Inflammatory macrophage (primary cell): ENCODE measurements around the gene C11orf97.
"Not testable (repeated sequence)": the region's sequence is repeated elsewhere in the genome, so short reads cannot be mapped to it uniquely, and the experiment has no call there.

Experiments
- DNase-seq, 2 donors: peaks; one replicate each; pipeline ENCODE4 v3.0.0-alpha.2; 2020 to 2022
- total RNA-seq, 18 experiments: gene quantifications; one replicate each; lab custom pipeline; 2026; ENCODE audit warnings: mixed read lengths in 6 of 18, inconsistent platforms in 2 of 18; lab: John Stamatoyannopoulos, UW

C11orf97 gene, protein sequence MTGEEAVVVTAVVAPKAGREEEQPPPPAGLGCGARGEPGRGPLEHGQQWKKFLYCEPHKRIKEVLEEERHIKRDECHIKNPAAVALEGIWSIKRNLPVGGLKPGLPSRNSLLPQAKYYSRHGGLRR
- total RNA-seq = 0 to 0.06 (median 0) reads per million in 18 experiments

DNA sequence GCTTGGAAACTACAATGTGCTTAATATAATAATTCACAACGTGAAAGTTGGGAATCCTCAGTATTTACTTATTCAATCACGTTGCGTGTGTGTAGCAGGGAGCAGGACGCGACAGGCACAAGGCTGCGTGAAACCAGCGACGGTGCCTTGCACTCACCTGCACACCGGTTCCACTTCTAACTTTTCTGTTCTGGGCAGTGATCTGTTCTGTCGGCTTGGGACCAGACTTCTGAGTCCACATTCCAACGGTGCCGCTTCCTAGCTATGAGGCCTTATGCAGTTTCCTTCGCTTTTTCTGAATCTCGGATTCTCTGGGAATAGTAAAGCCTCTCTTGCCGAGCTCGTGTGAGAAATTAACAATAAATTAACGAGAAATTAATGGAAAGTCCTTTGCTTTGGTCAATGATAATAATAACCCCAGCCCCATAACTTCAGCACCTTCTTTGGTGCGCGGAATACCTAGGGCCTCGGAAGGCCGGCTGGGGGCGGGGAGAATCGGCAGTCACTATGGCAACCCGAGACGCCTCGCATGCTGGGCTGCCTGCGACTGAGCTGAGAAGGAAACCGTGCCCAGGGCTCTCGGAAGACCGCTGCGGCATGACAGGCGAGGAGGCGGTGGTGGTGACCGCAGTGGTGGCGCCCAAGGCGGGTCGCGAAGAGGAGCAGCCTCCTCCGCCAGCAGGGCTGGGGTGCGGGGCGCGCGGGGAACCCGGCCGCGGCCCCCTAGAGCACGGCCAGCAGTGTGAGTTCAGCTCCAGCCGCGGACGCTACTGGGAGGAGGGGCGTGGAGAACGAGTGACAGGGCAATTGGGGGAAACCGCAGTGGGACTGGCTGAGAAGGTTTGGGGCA lies at the start of gene C11orf97:
Gene C11orf97, plus strand, starts transcription at position 530 of the 850 bp plus-strand sequence. Its CDS starts 68 bp downstream, at position 598.
- DNase-seq = peak; percentile 26 to 57

DNA sequence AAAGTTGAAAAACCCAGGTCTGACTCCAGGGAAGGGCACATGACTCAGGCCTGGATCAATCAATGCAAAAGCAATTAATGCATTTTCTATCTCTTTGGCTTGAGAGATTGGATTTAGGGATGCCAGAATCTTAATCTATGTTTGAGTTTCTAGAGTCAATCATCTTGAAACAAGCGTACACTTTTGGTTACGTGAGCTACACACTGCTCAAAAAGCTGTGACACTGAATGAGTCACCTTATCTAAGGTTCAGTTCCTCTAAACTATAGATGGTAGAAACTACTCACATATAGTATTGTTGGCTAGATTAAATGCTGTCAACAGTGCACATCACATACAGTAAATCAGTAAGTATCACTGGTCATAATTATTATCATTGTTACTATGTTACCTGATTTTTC lies 42.8 kb upstream of the C11orf97 start:
- DNase-seq = peak in 1 of 2 donors; percentile 5

DNA sequence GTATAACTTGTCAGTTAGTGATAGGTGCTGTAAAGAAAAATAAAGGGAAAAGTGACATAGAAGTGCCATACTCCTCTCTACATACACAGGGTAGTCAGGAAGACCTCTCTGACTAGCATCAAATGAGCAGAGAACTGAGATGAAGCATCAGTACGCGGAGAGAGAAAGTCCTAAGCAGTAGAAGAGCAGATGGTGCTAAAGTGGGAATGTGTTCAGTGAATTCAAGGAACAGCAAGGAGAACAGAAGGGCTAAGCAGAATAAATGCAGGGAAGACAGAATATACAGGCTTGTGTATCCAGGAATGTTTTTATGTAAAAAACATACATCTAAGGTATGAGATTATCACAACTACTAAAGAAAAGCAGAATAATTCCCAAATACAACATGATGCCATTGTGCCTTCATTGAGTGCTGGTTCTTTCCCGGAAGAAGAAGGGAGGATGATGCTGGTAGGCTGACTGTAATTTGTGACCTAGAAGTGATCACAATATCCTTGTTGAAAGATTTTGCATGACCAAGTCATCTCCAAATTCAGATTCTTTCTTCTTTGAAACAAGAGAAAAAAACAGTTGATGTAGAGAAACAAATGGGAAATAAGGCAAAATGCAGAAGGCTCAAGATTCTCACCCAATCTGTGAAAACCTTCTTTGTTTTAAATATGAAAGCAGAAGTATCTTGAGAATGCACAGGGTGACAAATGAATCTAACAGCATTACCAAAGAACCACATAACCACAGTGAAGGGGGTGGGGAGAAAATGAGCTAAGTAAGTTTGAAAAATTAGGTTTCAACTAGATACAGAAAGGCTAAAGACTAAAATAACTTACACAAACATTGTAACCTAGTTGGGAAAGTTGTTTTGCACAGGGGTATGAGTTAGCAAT lies 39.1 kb upstream of the C11orf97 start:
- DNase-seq = peak; percentile 75 to 85

DNA sequence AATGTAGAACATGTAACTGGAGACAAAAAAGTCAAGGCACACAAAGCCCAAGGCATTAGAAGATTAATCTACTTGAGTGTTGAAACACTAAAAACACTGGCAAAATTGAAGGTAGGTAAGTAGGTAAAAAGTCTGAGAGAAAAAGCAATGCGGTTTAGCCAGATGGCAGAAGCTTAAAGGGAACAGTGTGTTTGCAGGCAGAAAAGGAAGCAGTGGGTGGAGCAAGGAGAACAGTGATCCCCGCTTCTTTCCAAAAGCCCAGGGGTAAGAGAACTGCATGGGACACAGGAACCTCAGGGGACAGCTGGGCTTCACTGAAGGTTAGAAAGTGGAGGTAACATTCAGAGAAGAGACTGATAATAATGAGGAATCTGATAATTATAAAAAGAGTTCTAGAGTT lies 34.6 kb upstream of the C11orf97 start:
- peak in 1 of 2 donors; percentile 26 for DNase-seq

DNA sequence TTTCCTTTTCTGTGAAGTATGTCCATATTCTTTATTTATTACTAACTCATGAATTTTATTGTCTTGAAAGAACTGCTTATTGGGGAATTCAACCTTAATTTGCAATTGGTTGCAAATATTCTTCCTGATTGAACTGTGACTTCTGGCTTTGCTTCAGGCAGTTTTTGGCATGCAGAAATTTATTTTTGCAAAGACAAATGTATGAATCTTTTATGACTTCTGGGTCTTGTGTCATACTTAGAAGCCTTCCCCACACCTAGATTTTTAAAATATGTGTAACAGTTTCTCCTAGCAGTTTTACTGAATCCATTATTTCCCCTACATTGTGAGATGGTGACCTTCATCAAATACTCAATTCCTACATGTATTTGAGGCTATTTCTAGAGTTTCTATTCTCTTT lies 30.9 kb upstream of the C11orf97 start:
- DNase-seq = no peak

DNA sequence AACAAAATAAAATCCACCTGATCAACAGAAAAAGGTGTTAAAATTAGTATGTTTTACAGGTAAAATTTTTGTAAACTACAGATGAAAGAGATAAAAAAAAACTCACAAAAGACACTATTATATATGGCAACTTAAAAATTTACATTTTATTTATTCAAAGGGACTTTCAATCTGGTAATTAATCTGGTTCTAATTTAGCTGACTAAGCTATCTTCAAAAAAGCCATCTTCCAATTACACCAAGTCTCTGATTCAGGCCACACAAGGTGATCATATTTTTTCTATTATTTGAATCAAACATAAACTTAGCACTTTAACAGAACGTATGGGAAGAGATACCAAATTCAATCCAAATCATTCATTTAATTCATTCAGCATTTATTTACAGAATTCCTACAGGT lies 26.2 kb upstream of the C11orf97 start:
- no peak for DNase-seq

DNA sequence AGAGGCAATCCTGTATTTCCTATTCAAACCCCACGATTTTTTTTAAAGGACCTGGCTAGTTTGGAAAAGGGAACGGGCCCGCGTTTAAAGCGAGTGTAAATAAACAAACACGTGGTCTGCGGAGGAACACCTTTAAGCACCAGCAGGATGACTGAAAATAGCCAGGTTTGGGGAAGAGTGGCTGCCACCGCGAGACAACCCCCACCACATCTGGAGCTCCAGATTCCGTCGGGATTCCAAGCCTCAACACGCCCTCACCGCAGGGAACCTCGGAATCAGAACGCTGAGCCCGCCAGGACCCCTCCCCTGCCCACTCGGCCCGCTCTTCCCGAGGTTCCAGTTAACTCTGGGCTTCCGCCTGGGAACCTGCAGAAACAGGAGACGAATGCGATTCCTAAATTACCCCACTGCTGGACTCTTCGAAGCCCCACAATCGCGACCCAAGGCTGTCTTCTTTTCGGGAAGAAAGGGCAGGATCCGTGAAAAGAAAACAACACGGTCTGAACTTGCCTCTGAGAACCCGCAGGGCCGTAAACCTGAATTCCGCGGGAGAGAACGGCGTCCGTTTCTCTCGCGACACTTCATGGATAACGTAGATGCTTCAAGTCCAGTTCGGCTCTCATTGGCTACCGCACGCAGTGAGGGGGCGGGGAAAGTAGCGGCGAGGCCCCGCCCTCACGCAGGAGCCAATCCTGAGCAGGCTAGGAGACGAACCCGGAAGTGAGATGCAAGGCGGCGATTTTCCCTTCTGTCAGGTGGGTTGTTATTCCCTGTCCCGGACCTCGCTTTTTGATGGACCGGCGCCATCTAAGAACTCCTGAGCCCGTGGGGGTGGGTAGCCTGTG lies 18.8 kb upstream of the C11orf97 start, which contains the start of the genes ANKRD49 and MRE11:
Gene ANKRD49, plus strand, starts transcription at position 704 of the 845 bp plus-strand sequence. CDS start 2,710 bp downstream, outside the sequence.
Gene MRE11, minus strand, starts transcription at position 564 of the 845 bp plus-strand sequence. CDS start 1,043 bp downstream, outside the sequence.
- peak; percentile 99 for DNase-seq

DNA sequence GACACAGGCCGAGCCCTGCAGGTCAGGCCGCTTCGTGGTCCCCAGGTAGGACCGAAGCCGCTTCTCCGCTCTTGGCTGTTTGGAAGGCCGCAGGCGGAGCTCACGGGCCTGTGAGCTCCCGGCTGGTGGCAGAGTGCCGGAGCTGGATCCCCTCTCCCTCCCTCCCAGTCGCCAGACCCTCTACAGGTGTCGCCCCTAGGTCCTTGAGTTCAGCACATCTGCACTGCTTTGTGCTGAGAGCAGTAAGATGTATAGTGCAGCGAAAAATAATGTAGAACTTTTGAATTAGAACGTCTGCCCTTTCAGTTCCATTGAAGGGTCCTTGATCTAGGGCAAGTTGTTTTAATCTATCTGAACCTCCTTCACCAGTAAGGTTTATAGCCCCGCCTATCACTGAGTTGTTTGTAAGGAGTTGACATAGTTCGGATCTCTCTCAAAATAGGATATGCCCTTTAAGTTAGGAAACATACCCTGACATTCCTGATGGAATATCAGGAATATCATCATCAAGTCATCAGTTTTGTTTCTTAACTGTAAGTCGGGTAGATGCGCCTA lies 18.1 kb upstream of the C11orf97 start:
- DNase-seq = no peak

DNA sequence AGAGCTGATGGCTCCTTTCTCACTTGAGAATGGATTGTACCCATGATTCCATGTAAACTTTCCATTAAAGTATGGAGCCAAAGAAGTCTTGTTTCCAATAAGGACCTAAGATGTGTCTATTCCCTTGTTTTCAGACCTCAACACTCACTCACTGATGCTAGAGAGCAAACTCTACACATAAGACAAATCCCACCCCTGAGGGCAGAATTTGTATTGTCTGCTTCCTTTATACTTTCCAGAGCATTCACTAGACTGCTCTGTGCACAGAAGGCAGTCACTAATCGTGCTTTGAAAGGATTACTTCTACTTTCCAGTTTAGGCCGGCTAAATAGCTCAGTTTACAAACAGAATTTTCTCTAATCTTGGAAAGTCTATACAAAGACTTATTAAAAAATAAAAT lies 12.1 kb upstream of the C11orf97 start:
- DNase-seq = no peak

DNA sequence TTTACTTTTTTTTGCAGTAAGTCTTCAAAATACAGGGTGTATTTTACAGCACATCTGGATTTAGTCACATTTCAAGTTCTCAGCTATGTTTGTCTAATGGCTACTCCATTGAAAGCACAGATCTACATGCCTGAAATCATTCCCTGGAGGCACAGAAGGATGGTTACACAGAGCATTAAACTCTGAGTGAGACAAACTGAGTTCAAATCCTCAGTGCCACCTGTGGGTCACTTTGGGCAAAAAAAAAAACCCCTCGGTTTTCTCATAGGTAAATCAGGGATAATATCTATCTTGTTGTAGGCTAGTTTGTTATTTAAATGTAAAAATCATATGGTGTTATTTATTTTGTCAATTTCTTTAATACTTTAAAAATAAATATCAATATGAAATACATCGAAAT lies 10.7 kb upstream of the C11orf97 start:
- DNase-seq = no peak

DNA sequence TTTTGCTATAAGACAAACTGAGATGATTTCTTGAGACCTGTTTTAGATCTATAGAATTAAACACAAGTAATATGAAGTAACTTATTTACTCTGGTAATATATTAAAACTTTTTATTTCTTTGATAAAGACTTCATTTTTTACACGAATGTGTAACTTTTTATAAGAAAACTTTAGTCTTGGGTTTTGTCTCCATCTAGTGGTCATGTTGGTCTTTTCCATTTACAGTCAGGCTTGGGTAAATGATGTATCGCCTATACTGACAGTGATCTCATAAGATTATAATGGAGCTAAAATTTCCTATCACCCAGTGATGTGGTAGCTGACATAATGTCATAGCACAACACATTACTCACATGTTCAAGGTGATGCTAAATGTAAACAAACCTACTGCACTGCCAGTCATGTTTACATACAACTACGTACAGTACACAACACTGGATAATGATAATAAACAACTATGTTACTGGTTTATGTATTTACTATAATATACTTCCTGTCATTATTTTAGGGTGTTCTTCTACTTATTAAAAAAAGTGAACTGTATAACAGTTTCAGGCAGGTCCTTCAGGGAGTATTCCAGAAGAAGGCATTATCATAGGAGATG lies 7.5 kb upstream of the C11orf97 start:
- DNase-seq = peak; percentile 61 to 76

DNA sequence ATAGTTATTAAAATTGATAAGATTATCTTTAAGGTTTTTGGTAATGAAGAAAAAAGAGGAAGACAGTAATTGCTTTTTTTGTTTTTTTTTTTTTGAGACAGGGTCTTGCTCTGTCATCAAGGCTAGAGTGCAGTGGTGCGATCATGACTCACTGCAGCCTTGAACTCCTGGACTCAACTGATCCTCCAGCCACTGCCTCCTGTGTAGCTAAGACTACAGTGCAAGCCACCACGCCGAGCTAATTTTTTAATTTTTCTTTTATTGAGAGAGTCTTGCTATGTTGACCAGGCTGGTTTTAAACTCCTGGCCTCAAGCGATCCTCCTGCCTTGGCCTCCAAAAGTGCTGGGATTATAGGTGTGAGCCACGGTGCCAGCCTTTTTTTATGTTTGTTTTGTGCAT lies 5.7 kb upstream of the C11orf97 start:
- not testable (repeated sequence) for DNase-seq

DNA sequence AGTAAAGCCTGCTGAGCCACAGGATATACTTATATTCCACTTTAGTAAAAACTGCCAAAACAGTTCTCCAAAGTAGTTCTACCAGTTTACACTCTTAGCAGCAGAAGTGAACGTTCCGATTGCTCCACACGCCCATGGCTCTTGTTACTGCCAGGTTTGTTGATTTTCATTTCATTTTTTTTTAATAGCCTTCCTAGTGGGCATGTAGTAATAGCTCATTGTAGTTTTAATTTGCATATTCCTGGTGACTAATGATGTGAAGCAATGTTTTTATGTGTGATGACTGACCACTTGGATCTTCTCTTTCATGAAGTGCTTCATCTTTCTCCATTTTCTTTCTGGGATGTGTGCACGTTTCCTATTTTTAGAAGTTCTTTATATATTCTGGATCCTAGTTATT lies 4.8 kb upstream of the C11orf97 start:
- DNase-seq = peak in 1 of 2 donors; percentile 14

DNA sequence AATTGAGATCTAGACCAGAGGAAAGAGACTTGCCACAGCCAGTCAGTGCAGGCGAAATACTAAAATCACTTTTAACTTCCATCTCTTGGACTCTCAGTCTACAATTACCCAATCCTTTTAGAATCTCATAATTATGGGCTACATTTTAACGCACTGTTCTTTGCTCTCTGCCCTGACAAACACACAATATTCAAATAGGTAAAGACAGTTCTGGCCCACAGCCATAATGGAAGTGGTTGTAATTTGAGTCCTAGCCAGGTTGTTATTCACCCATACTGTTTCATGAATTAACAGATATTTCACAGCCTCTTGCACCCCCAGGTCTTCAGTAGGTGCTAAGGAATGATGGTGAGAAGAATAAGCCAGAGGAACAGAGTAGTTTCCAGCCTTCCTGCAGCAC lies 830 bp downstream of the C11orf97 start:
- DNase-seq = peak in 1 of 2 donors; percentile 40

DNA sequence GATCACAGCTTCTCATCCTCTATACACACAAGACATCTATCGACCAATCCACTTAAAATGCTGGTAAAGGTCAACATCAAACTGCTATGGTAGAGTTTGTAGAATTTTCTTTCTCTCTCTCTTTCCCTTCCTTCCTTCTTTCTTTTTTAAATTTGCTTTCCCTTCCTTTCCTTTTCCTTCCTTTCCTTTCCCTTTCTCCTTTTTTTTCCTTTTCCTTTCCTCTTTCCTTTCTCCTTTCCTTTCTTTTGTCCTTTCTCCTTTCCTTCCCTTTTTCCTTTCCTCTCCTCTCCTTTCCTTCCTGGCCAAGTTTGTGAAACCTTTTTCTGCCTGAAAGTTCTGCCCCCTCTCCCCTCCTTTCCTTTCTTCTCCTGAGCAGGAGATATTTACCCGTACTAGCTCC lies 3.1 kb downstream of the C11orf97 start:
- no peak for DNase-seq

DNA sequence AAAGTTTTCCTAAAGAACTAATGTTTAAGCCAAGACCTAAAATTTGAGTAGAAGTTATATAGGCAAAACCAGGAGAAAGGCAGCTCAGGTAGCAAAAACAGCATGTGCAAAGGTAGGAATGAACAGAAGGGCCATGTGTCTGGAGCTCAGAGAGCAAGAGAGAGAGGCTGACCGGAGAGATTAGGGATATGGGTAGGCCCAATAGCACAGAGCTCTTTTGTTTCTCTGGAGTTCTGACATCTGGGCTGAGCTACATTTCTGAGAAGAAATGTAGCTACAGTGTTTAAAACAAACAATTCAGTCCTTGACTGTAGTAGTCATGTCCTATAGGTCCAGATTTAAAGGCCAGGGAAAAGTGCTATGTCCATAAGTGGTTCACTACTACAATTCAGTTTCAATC lies 4.5 kb downstream of the C11orf97 start:
- no peak for DNase-seq

DNA sequence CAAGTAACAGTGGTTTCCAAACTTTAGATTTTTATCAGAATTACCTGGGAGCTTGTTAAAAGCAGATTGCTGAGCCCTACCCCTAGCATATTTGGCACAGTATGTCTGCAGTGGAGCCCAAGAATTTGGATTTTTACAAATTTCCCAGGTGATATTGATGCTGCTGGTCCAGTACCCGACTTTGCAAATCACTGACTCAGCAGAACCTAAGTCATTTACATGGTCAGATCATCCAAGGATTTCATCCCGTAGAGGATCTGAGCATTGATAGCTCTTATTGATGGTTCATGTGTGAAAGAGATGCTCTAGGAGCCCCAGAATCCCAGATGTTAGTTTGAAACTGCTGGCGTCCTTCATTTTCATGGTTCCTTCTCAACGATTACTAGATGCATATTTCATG lies 6.0 kb downstream of the C11orf97 start:
- DNase-seq = no peak

DNA sequence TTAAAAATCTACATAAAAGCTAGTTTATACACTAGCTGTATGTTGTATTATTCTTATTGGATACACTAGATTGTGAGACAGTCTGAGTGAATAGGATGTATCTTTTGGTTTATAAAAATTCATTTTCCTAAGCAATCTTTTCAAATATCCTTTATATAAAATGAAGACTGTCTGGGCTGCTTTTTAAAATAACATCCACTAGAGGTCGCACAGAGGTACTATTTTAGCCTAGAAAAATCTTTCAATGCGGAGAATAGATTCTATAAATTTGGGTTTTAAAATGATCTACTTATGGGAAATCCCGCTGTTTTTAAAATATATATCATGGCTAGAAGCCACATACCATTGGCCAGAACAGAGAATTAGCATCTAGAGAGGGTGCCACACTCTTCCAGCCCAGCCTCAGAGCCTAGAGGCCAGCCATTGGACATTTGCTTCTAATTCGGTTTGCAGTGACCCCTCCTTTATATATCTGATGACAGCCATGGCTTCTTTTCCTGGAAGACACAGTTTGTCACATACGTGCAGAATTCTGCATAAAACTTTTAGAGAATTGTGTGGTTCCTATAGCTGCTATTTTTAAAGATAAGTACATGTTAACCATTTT lies 7.3 kb downstream of the C11orf97 start:
- peak; percentile 52 to 70 for DNase-seq

DNA sequence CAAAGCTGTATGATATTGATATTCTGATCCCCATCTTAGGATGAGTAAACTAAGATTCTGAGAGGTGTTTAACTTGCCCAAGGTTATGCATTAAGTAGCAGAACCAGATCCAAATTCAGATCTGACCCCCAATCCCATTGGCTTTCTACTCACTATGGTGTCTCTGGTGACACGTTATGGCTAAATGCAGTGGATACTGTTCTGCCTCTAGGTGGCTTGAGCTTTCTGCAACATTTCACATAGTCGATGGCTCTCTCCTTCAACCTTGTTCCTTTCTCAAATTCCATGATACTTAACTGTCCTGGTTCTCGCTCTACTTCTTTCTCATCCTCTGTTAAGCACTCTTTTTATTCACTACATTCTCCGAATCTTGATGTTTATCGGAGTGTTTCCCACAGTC lies 9.4 kb downstream of the C11orf97 start:
- peak; percentile 47 to 54 for DNase-seq

DNA sequence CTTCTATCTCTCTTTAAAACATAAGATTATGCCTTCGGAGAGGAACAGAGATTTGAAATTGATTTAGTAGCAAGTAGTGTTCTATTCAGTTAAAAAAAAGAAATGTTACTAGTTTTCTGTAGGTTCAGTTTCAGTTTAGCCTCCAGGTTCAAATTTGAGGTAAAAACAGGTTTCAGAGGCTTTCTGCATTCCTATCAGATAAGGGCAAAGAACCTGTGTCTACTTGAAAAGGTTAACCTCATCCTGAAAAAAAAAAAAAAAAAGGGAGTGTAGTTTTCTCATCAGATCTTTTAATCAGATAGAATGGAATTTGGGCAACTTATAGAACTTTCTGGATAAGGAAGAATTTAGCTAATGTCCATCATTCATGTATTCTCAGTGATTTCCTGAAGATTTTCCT lies 12.1 kb downstream of the C11orf97 start:
- DNase-seq = no peak
